Activated CD8-positive, alpha-beta T cell treated with anti-CD3 and anti-CD28 coated beads, Interleukin-2, amount 10 ng/mL, durations not matched to agents 7 days and 5 days (primary cell): Measurements from ENCODE around the gene HDGF. TPM values are rescaled to one million over a fixed set of nuclear protein-coding genes. Genes with fewer than 3 reads are reported as not detected.

Experiments used
- ATAC-seq: fragments of 150-1000 bp; cut with Tn5 transposase; one replicate; pipeline ENCODE4 v1.10.0; 2021; ENCODE audit warnings: moderate library complexity
- CTCF ChIA-PET: fragments of 350-600 bp; sonication (Branson Sonifier 250); formaldehyde crosslinking; loops from one replicate; lab custom pipeline; 2021; ENCODE audit warnings: antibody characterized with exemption; lab: Charles Lee
- POLR2A ChIA-PET: fragments of 350-600 bp; sonication (Branson Sonifier 250); formaldehyde crosslinking; loops from one replicate; lab custom pipeline; 2021; ENCODE audit warnings: antibody characterized with exemption; lab: Charles Lee
- DNase-seq: peaks from one replicate; pipeline ENCODE4 v3.0.0-alpha.2; 2020
- H3K27ac Mint-ChIP-seq: one replicate; pipeline ENCODE4 v1.8.0; 2021; ENCODE audit warnings: mild to moderate bottlenecking, mixed read lengths
- H3K27me3 Mint-ChIP-seq: one replicate; pipeline ENCODE4 v1.8.0; 2021; ENCODE audit warnings: low read depth, mixed read lengths
- H3K36me3 Mint-ChIP-seq: one replicate; pipeline ENCODE4 v1.8.0; 2021; ENCODE audit warnings: low read depth, mixed read lengths
- H3K4me1 Mint-ChIP-seq: one replicate; pipeline ENCODE4 v1.8.0; 2021; ENCODE audit warnings: low read depth, mixed read lengths
- H3K4me3 Mint-ChIP-seq: one replicate; pipeline ENCODE4 v1.8.0; 2021; ENCODE audit warnings: mild to moderate bottlenecking, mixed read lengths
- H3K9me3 Mint-ChIP-seq: one replicate; pipeline ENCODE4 v1.8.0; 2022; ENCODE audit warnings: mixed read lengths; ENCODE audit not compliant: insufficient read depth
- total RNA-seq, 2 experiments: library from RNA; stranded (reverse); gene quantifications; one replicate each; pipeline ENCODE4 v1.2.3, GENCODE V29; 2021

The HDGF gene
- total RNA-seq, 2 experiments from 2014 or later: 261 to 264 TPM

DNA sequence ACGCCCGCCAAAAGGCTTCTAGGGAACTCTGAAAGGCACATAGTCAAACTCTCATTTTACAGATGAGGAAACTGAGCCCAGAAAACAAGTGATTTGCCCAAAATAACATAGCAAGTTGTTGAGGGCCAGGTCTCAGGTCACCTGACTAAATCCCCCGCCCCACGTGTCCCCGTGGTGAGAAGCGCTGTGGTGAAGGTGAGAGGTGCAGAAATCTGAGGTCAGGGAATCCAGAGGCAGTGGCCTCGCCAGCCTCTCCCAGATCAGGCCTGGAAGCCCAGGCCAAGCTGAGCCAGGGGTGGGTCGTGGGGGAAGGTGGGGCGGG lies 5.1 kb downstream of the HDGF start:
- Mint-ChIP-seq H3K9me3 (no peaks in the 10 kb centered on the region), H3K36me3 (peaks cover 75% of the 10 kb centered on the region), H3K27me3 (no peaks in the 10 kb centered on the region), H3K4me3 (peak overlapping the region; percentile 73), H3K4me1 (peaks cover 70% of the 10 kb centered on the region), H3K27ac (peak overlapping the region; percentile 93)
- DNase-seq (no peak), ATAC-seq (no peak)
- CTCF ChIA-PET: interaction anchor here (0.8 to 2.1 kb wide), 2 partner anchors 18 to 20 kb away, joined by 3 to 31 read pairs; partner anchors contain the start of genes ISG20L2 and METTL25B
- POLR2A ChIA-PET: interaction anchor here (1.2 kb wide), 1 partner anchor 18 kb away, joined by 5 read pairs; the partner anchor contains the start of genes ISG20L2 and METTL25B

DNA sequence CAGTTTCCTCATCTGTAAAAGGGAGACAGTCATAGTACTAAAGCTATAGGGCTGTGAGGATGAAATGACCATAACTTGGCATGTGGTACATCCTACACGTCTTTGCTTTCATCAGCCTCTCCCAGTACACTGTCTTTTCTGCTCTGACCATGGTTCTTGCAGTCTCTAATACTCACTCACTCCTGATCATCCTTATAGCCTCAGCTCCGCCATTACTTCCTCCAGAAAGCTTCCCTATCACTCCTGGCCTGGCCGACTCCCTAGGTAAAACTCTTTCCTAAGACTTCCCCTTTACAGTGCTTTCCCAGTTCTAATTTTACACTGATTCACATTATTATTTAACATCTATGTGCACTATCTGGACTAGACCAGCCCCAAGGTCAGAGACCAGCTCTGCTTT lies 5.6 kb downstream of the HDGF start:
- H3K9me3 Mint-ChIP-seq: no peaks in the 10 kb centered on the region
- POLR2A ChIA-PET: interaction anchor here (1.2 kb wide), 1 partner anchor 17 kb away, joined by 5 read pairs; the partner anchor contains the start of genes ISG20L2 and METTL25B

DNA sequence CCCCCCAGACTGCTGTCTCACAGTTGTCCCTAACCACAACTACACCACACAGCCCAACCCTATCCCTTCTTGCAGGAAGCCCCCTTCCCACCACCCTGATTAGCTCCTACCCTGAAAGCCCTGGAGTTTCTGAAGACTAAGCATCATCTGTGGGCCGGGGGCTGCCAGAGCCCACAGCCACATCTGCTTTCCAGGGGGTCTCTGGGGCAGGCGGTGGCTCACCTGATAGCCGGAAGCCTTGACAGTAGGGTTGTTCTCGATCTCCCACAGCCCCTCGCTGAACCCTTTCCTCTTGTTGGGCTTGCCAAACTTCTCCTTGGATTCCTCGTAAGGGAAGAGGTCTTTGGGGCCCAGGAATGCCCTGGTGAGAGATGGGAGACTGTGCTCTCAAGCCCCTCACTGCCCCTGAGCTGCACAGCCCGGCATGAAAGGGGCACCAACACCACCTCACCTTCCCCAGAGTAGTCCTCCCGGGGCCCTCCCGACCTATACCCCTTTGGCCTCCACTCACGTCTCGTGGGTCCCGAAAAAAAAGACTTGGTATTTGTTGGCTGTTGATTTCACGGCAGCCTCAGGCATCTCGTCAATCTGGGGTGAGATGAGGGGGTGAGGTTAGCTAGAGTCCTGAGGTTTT lies 6.6 kb downstream of the HDGF start:
- Mint-ChIP-seq H3K36me3 (peaks cover 79% of the 10 kb centered on the region), H3K27ac (peak overlapping the region; percentile 37), H3K4me1 (peaks cover 80% of the 10 kb centered on the region), H3K27me3 (no peaks in the 10 kb centered on the region), H3K9me3 (no peaks in the 10 kb centered on the region), H3K4me3 (no peak overlapping the region)
- CTCF ChIA-PET: no interaction called here
- POLR2A ChIA-PET: interaction anchor here (1.0 kb wide), 1 partner anchor 16 kb away, joined by 4 read pairs; the partner anchor contains the start of genes ISG20L2 and METTL25B
- ATAC-seq (no peak), DNase-seq (no peak)

More for the DNA sequence above, 5.6 kb downstream of the HDGF start:
- peaks cover 80% of the 10 kb centered on the region for H3K36me3 Mint-ChIP-seq
- no peak for ATAC-seq
- no peak for DNase-seq
- CTCF ChIA-PET: interaction anchor here (0.8 kb wide), 1 partner anchor 18 kb away, joined by 3 read pairs; the partner anchor contains the start of genes ISG20L2 and METTL25B
- H3K27me3 Mint-ChIP-seq: no peaks in the 10 kb centered on the region
- peaks cover 74% of the 10 kb centered on the region for H3K4me1 Mint-ChIP-seq
- H3K27ac Mint-ChIP-seq: peak overlapping the region; percentile 37
- H3K4me3 Mint-ChIP-seq: no peak overlapping the region

DNA sequence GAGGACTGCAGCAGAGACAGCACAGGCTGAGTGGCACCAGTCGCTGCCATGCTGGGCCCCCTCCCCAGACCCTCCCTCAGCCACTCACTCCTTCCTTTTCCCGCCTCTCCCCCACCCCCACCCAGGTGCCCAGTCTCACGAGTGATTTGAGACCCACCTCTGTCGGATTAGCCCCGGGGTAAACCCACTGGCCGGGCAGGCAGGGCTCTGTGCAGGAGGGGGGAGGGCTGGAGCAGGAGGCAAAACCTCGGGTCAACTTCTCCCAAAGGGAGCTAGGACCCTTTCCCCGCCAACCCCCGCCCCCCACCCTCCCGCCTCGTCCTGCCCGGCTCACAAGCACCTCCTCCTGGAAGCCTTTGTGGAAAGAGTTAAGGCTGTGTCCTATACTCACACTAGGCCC lies 7.1 kb downstream of the HDGF start:
- CTCF ChIA-PET: interaction anchor here (4.4 kb wide), 1 partner anchor 18 kb away, joined by 79 read pairs; the partner anchor contains the start of genes ISG20L2 and METTL25B
- Mint-ChIP-seq H3K27me3 (no peaks in the 10 kb centered on the region), H3K36me3 (peaks cover 75% of the 10 kb centered on the region), H3K4me3 (no peak overlapping the region), H3K27ac (peak overlapping the region; percentile 39), H3K9me3 (no peaks in the 10 kb centered on the region), H3K4me1 (peaks cover 79% of the 10 kb centered on the region)
- POLR2A ChIA-PET: interaction anchor here (1.0 kb wide), 1 partner anchor 16 kb away, joined by 4 read pairs; the partner anchor contains the start of genes ISG20L2 and METTL25B
- no peak for ATAC-seq
- no peak for DNase-seq

DNA sequence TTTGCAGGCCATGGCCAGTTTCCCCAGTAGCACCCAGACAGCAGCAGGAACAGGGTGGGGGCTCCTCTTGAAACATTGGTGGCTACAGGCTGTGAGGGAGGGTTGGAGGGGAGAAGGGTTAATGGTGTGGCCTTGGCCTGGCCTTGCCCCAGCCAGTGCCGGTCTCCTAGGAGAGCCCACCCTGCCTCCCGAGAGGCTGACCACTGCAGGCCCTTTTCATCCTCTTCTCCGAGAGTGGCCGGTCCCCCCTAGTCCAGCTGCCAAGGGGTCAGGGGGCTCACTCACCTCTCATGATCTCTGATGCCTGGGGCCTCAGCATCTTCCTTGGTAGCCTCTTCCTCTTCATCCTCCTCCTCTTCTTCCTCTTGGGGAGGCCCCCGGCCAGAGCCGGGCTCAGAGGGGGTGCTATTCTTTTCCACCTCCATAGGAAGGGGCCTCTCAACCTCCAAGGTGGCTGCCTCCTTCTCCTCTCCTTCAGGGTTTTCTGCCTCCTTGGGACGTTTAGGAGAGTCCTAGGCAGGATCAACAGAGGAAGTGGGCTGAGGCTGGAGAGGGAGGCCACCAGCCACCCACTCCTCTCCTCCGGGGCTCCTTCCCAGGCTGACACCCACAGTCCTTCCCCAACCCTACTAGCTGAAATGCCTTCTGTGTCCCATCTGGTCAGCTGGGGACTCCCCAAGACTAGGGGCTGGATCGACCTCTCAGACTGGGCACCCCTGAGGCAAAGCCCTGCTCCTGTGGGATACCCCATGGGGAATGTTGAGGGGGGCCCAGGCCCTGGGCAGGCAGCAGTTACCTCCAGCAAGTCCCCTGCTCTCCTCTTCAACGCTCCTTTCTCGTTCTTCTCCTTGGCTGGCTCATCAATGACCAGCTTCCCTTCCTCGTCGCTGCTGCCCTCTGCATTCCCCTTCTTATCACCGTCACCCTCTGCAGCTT lies 7.8 kb downstream of the HDGF start:
- CTCF ChIA-PET: interaction anchor here (0.8 to 4.4 kb wide), 3 partner anchors 17 to 146 kb away, joined by 3 to 79 read pairs (median 6); partner anchors contain the start of genes ISG20L2 and METTL25B
- ATAC-seq (no peak), DNase-seq (no peak)
- no peaks in the 10 kb centered on the region for H3K27me3 Mint-ChIP-seq
- peaks cover 79% of the 10 kb centered on the region for H3K4me1 Mint-ChIP-seq
- peaks cover 75% of the 10 kb centered on the region for H3K36me3 Mint-ChIP-seq
- no peaks in the 10 kb centered on the region for H3K9me3 Mint-ChIP-seq
- H3K27ac Mint-ChIP-seq: peak overlapping the region; percentile 39
- POLR2A ChIA-PET: interaction anchor here (3.3 kb wide), 1 partner anchor 8 kb away, joined by 42 read pairs; the partner anchor contains the start of gene HDGF
- H3K4me3 Mint-ChIP-seq: no peak overlapping the region

DNA sequence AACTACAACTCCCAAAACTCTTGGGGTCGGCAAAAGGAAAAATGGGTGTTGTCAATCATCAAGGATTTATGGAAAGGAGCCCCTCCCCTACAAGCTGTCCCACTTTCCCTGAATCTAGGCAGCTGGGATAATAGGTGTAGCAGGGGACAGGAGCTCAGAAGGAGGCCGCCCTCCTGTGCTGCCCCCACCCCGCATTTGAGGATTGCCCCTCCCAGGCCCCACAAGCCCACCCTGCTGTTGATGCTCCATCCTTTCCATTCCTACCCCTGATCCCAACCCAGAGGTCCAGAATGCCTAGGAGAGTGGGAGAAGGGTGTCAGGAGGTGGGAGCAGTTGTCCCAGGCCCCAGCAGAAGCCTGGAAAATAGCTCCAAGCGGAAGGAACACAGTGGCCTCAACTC lies 8.7 kb downstream of the HDGF start:
- ChIA-PET POLR2A (interaction anchor here (3.3 to 4.9 kb wide), 2 partner anchors 9 to 15 kb away, joined by 42 to 68 read pairs; partner anchors contain the start of genes HDGF, ISG20L2 and METTL25B), CTCF (interaction anchor here (0.8 to 4.4 kb wide), 4 partner anchors 16 to 147 kb away, joined by 3 to 79 read pairs (median 6); partner anchors contain the start of genes ISG20L2 and METTL25B)
- DNase-seq (no peak), ATAC-seq (no peak)
- Mint-ChIP-seq H3K27me3 (no peaks in the 10 kb centered on the region), H3K27ac (no peak overlapping the region), H3K4me3 (no peak overlapping the region), H3K36me3 (peaks cover 78% of the 10 kb centered on the region), H3K4me1 (peaks cover 77% of the 10 kb centered on the region), H3K9me3 (no peaks in the 10 kb centered on the region)

DNA sequence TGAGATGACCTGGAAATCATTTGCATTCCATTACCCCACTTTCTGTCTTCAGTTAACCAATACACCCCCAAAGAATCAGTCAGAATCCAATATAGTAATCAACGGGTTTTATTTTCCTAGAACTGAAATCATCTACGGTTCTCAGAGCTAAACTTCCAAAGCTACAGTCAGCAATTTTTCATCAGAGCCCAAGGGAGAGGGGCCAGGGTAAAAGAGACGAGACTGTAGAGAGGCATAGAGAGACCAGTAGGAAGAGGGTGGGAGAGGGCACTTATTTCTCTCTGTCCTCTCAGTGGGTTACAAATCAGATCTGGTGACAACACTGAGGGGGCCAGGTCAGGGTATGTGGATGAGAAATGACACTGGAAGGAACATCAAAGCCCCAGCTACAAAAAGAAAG lies 9.5 kb downstream of the HDGF start:
- H3K4me3 Mint-ChIP-seq: peak overlapping the region; percentile 99
- CTCF ChIA-PET: interaction anchor here (1.3 to 4.4 kb wide), 6 partner anchors 9 to 148 kb away, joined by 3 to 79 read pairs (median 7); partner anchors contain the start of genes HDGF, ISG20L2 and METTL25B
- ATAC-seq (no peak), DNase-seq (no peak)
- POLR2A ChIA-PET: interaction anchor here (1.8 to 4.9 kb wide), 3 partner anchors 10 to 25 kb away, joined by 11 to 68 read pairs (median 42); partner anchors contain the start of genes HDGF, ISG20L2, METTL25B and PRCC
- peaks cover 79% of the 10 kb centered on the region for H3K36me3 Mint-ChIP-seq
- H3K9me3 Mint-ChIP-seq: no peaks in the 10 kb centered on the region
- H3K27ac Mint-ChIP-seq: peak overlapping the region; percentile 98
- H3K27me3 Mint-ChIP-seq: no peaks in the 10 kb centered on the region
- H3K4me1 Mint-ChIP-seq: peaks cover 70% of the 10 kb centered on the region

DNA sequence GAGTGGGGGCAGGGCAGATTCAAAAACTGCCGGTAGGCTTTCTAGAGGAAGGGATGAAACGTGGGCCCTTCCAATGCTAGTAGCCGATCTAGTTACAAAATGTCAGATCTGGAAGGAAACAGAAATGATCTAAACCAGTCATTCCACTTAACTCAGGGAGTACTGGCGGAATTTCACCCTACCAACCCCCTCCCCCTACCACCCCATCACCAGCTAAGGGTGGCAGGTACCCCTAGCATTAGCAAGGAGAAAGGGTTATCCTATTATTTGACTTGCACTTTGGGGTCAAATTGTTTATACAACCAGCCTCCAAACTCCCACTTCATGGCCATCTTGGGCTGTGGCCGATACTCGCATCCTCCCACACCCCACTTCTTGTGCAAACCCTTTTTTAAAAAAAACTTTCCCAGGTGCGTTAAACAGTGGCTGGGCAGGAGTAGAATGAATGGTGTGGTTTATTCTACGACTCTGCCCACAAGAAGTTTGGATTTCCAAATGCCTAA lies 9.9 kb downstream of the HDGF start:
- ATAC-seq (no peak), DNase-seq (no peak)

DNA sequence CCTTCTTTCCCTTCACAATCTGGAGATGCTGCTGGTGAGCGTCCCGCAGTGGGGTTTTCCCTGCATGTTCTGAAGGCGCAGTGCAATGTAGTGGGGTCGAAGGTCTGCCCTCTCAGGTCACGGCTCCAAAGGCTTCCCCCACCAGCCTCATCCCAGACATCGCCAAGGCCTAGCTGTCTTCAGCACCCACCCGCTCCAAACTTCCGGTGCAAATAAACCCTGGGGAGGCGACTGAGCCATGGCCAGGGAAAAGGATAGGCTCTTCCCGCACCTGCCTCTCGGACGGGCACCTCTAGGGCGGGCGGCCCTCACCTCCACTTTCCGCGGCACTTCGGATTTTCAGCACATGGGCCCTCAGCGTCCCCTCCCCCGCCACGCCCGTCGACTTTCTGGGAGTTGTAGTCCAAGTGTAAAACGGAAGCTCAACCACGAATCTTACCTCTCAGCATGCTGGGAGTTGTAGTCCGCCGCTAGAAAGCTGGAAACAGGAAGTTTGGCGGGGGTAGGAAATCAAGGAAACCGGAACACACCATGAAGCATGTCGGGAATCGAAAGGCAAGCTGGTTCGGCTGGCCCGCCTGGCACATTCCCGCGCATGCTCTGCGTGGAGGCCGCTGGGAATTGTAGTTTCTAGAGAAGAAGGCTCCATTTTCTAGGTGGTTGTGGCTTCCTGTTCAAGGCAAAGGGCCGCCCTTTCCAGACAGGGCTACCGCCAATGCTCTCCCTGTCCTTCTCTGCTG lies 10.6 kb downstream of the HDGF start, which contains the start of gene MRPL24:
TSS of gene MRPL24 (minus strand) at position 348 of the 740 bp plus-strand sequence. CDS start 2,384 bp downstream, outside the sequence.
- Mint-ChIP-seq H3K4me3 (peak within 1 kb of the TSS; percentile 99), H3K27ac (peak within 1 kb of the TSS; percentile 98), H3K9me3 (no peaks in the 10 kb centered on the region), H3K36me3 (peaks cover 76% of the 10 kb centered on the region), H3K4me1 (peaks cover 59% of the 10 kb centered on the region), H3K27me3 (no peaks in the 10 kb centered on the region)
- ATAC-seq: peak; percentile 89
- ChIA-PET POLR2A (interaction anchor here (0.7 to 4.9 kb wide), 8 partner anchors 9 to 76 kb away, joined by 3 to 68 read pairs (median 6); partner anchors contain the start of genes HDGF, ISG20L2, METTL25B and PRCC), CTCF (interaction anchor here (0.7 to 4.4 kb wide), 15 partner anchors 8 to 170 kb away, joined by 3 to 79 read pairs (median 3); partner anchors contain the start of genes HDGF, ISG20L2, METTL25B and PRCC)
- peak; percentile 99 for DNase-seq

More for the DNA sequence above, 9.9 kb downstream of the HDGF start:
- ChIA-PET POLR2A (interaction anchor here (0.7 to 4.9 kb wide), 8 partner anchors 8 to 75 kb away, joined by 3 to 68 read pairs (median 6); partner anchors contain the start of genes HDGF, ISG20L2, METTL25B and PRCC), CTCF (interaction anchor here (0.7 to 4.4 kb wide), 15 partner anchors 9 to 169 kb away, joined by 3 to 79 read pairs (median 3); partner anchors contain the start of genes HDGF, ISG20L2 and METTL25B)
- Mint-ChIP-seq H3K4me3 (peak overlapping the region; percentile 99), H3K4me1 (peaks cover 65% of the 10 kb centered on the region), H3K36me3 (peaks cover 77% of the 10 kb centered on the region), H3K27me3 (no peaks in the 10 kb centered on the region), H3K9me3 (no peaks in the 10 kb centered on the region), H3K27ac (peak overlapping the region; percentile 98)
